WERI-Rb-1 (cell line): ENCODE measurements around the gene MCF2L2.
"Not testable (repeated sequence)": the region's sequence is repeated elsewhere in the genome, so short reads cannot be mapped to it uniquely, and the experiment has no call there.

Experiments
- DNase-seq: peaks from one replicate; pipeline ENCODE4 v3.0.0-alpha.2; 2020
- H3K27ac ChIP-seq: fragments of 250-450 bp; sonication (Bioruptor Pico); 2 replicates; pipeline ENCODE4 v1.5.1; 2020; ENCODE audit warnings: mild to moderate bottlenecking, moderate library complexity
- H3K27me3 ChIP-seq: fragments of 250-450 bp; sonication (Bioruptor Pico); 2 replicates; pipeline ENCODE4 v1.5.1; 2021; ENCODE audit warnings: mild to moderate bottlenecking, low read depth, moderate library complexity; ENCODE audit not compliant: insufficient read depth, severe bottlenecking
- H3K36me3 ChIP-seq: fragments of 250-450 bp; sonication (Bioruptor Pico); 2 replicates; pipeline ENCODE4 v1.5.1; 2020; ENCODE audit warnings: mild to moderate bottlenecking, moderate library complexity
- H3K4me3 ChIP-seq: 2 replicates; pipeline ENCODE4 v1.5.1; 2011; ENCODE audit warnings: low read depth, mild to moderate bottlenecking, control low read depth, low read length
- H3K9me3 ChIP-seq: fragments of 250-450 bp; sonication (Bioruptor Pico); 2 replicates; pipeline ENCODE4 v1.5.1; 2021; ENCODE audit warnings: mild to moderate bottlenecking, moderate library complexity; ENCODE audit not compliant: severe bottlenecking
- TF ChIP-seq, protein P1 (sequence below): IDR thresholded peaks from 2 replicates; pipeline ENCODE4 v1.5.1; 2011; ENCODE audit warnings: low read depth, mild to moderate bottlenecking, control low read depth, inconsistent platforms, low read length

Gene MCF2L2

DNA sequence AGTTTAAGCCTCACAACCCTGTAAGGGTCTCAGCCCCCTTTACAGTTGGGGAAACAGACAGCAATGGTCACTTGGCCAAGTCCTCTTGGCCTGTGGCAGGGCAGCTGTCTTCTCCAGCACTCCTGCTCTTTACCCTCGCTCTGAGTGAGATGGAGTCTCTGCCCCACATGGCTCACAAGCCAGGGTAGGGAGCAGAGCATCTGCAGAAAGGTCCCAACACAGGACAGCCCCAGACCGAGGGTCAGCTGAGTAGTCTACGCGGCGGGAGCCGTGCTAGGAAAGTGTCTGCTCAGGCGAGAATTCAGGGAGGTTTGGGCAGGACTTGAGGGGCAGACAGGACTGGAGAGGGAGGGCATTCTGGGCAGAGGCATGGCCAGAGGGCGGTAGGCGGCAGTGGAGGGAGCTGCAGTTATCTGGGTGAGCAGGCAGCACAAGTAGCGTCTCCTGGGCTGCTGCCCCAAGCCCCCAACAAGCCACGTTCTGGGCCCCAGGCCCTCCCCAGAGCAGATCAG is 247.6 kb downstream of the MCF2L2 start:
- Histone ChIP-seq H3K27me3 (peaks cover 16% of the 10 kb centered on the region), H3K4me3 (no peak overlapping the region), H3K9me3 (no peaks in the 10 kb centered on the region), H3K27ac (no peak overlapping the region), H3K36me3 (no peaks in the 10 kb centered on the region)
- TF ChIP-seq, protein P1, sequence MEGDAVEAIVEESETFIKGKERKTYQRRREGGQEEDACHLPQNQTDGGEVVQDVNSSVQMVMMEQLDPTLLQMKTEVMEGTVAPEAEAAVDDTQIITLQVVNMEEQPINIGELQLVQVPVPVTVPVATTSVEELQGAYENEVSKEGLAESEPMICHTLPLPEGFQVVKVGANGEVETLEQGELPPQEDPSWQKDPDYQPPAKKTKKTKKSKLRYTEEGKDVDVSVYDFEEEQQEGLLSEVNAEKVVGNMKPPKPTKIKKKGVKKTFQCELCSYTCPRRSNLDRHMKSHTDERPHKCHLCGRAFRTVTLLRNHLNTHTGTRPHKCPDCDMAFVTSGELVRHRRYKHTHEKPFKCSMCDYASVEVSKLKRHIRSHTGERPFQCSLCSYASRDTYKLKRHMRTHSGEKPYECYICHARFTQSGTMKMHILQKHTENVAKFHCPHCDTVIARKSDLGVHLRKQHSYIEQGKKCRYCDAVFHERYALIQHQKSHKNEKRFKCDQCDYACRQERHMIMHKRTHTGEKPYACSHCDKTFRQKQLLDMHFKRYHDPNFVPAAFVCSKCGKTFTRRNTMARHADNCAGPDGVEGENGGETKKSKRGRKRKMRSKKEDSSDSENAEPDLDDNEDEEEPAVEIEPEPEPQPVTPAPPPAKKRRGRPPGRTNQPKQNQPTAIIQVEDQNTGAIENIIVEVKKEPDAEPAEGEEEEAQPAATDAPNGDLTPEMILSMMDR = no peak
- no peak for DNase-seq

- Histone ChIP-seq H3K4me3 (no peak overlapping the region), H3K36me3 (no peaks in the 10 kb centered on the region), H3K27ac (no peak overlapping the region), H3K9me3 (no peaks in the 10 kb centered on the region), H3K27me3 (peaks cover 16% of the 10 kb centered on the region)
- TF ChIP-seq, protein P1 = no peak
- DNase-seq = no peak
Observed at GRCh38 chr3:183180110-183180783, 248.2 kb downstream of the MCF2L2 start.

DNA sequence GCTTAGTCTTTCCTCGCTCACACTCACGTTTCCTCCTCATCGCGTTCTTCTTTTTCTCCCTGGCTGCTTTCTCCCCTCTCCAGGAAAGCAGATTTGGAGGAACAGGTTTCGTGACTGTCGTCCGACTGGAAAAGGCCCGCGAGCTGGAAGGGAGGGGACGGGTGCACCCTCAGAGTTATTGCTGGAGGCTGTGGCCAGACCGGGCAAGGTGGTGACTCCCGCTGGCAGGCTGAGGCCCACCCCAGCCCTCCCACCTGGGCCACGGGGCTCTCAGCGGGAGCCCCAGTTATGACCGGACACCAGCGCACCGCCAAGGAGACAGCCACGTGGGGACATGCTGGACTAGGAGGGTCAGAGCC is 248.9 kb downstream of the MCF2L2 start:
- not testable (repeated sequence) for H3K36me3 ChIP-seq, DNase-seq, H3K27ac ChIP-seq, H3K9me3 ChIP-seq
- Histone ChIP-seq H3K27me3 (peaks cover 16% of the 10 kb centered on the region), H3K4me3 (peak overlapping the region; percentile 61)

- H3K4me3 ChIP-seq = peak overlapping the region; percentile 61
- H3K36me3 ChIP-seq = no peaks in the 10 kb centered on the region
- H3K9me3 ChIP-seq = no peaks in the 10 kb centered on the region
- H3K27me3 ChIP-seq = peaks cover 16% of the 10 kb centered on the region
- TF ChIP-seq, protein P1 = peak; percentile 60
- peak; percentile 72 for DNase-seq
- H3K27ac ChIP-seq = no peak overlapping the region
Observed at GRCh38 chr3:183178833-183179549, 249.4 kb downstream of the MCF2L2 start.

DNA sequence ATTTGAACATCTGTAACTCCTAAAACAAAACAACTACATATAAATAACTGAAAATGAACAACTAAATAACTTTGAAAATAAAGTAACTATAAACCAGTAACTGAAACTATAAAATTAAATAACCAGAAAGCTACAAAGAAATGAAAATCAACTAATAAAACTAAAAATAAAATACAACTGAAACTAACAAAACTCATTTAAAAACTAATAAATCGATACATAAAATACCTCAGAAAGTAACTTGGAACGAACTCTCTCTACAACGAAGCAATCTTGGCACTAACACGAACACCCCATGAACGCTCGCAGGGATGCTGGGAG is 249.9 kb downstream of the MCF2L2 start:
- Histone ChIP-seq H3K27ac (no peak overlapping the region), H3K4me3 (peak overlapping the region; percentile 61), H3K36me3 (no peaks in the 10 kb centered on the region), H3K9me3 (no peaks in the 10 kb centered on the region), H3K27me3 (peaks cover 16% of the 10 kb centered on the region)
- DNase-seq = no peak
- TF ChIP-seq, protein P1 = no peak

DNA sequence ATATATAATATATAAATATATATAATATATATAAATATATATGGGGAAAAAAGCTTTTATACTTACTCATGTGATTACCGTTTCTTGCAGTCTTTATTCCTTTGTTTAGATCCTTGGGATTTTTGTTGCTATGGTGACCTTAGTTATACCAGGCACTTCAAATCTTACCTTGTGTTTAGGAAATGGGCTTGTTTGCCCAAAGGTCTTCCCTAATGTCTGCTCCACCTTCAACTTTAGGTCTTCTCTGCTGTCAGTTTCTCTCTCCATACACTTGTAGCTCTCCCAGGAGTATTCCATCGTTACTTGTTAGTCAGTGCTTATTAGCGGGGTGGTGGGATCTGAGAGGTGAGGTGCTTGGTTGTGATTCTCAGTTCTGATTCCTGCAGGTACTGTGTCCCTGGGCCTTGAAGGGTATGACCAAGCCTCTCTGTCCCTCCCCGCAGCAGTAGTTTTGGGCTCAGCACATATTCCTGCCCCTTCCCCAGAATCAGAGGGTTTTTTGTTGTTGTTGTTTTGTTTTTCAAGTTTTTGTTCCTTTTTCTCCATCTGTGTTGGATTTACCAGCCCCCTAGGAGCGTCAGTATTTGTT is 256.3 kb downstream of the MCF2L2 start:
- DNase-seq = no peak
- H3K27me3 ChIP-seq = no peaks in the 10 kb centered on the region
- no peak overlapping the region for H3K27ac ChIP-seq
- no peak overlapping the region for H3K4me3 ChIP-seq
- TF ChIP-seq, protein P1 = no peak
- no peaks in the 10 kb centered on the region for H3K36me3 ChIP-seq
- H3K9me3 ChIP-seq = no peaks in the 10 kb centered on the region

DNA sequence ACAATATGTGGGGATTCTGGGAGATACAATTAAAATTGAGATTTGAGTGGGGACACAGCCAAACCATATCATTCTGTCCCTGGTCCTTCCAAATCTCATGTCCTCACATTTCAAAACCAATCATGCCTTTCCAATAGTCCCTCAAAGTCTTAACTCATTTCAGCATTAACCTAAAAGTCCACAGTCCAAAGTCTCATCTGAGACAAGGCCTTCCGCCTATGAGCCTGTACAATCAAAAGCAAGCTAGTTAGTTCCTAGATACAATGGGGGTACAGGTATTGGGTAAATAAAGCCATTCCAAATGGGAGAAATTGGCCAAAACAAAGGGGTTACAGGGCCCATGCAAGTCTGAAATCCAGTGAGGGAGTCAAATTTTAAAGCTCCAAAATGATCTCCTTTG is 260.4 kb downstream of the MCF2L2 start:
- H3K4me3 ChIP-seq, H3K36me3 ChIP-seq, H3K27ac ChIP-seq, H3K9me3 ChIP-seq, DNase-seq, H3K27me3 ChIP-seq: not testable (repeated sequence)
